HG03457 (cell line): ENCODE data around the gene PKP3.
"Not testable (repeated sequence)": the region's sequence is repeated elsewhere in the genome, so short reads cannot be mapped to it uniquely, and the experiment has no call there.

Source experiments
- ATAC-seq: cut with Tn5 transposase; IDR thresholded peaks from one replicate; pipeline ENCODE4 v1.9.1; 2021; ENCODE audit warnings: moderate number of reproducible peaks; ENCODE audit not compliant: unreplicated experiment

PKP3 gene

DNA sequence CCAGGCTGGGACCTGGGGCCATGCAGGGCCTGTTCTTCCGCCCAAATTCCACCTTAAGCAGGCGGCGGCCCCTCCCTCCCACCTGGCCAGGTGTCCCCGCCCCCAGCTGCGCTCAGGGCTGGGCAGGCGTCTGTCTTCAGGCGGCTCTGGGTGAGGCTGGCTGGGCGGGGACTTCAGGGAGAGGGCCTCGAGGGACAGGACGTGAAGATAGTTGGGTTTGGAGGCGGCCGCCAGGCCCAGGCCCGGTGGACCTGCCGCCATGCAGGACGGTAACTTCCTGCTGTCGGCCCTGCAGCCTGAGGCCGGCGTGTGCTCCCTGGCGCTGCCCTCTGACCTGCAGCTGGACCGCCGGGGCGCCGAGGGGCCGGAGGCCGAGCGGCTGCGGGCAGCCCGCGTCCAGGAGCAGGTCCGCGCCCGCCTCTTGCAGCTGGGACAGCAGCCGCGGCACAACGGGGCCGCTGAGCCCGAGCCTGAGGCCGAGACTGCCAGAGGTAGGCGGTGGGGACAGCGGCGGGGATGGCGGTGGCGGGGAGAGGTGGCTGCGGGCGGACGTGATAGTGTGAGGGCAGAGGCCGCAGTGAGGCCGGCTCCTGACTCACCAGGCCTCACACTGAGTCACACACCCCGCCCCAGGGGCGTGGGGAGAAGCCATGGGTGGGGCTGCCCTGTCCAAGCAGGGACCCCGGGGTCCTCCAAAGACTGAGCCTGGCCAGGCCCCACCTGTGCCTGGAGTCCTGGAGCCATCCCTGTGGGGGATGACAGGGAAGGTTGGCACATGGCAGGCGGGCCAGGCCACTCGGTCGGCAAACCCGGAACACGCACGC lies at the start of gene PKP3:
PKP3 (plus strand) TSS at position 176 of the 824 bp plus-strand sequence; CDS start at position 260, 84 bp downstream.
- no peak for ATAC-seq

DNA sequence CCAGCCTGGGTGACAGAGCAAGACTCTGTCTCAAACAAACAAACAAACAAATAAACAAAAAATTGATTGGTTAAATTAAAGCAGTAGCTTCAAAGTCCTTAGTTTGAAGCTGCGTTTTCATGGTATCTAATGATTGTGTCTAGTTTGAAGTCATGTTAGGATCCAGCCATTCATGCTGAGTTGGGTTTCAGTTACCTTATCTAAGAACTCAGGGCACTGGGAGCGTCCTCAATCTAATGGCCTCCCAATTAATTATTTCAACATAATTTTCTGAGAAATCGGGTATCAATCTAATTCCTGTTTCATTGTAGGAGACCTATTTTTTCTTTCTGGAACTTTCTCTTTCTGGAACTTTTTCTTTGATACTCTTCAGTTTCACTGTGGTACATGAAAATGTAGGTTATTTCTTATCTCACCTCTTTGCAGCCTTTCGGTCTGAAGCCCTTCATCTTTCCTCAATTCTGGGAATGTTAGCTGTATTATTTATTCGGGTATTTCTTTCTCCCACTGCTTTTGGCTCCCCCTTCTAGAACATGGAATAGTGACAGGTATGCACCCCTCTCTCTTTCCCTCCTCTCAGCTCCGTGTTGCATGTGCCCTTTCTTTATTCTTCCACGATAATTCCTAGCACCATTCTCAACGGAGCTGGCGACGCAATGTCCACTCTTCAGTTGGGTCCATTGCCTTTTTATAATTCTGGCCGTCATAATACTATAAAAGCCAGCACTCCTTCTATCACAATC lies 49.0 kb upstream of the PKP3 start:
- no peak for ATAC-seq

GRCh38 chr11:346529-346928 lies 47.5 kb upstream of the PKP3 start:
- ATAC-seq: no peak

GRCh38 chr11:349270-349954 lies 44.6 kb upstream of the PKP3 start:
- ATAC-seq: not testable (repeated sequence)

DNA sequence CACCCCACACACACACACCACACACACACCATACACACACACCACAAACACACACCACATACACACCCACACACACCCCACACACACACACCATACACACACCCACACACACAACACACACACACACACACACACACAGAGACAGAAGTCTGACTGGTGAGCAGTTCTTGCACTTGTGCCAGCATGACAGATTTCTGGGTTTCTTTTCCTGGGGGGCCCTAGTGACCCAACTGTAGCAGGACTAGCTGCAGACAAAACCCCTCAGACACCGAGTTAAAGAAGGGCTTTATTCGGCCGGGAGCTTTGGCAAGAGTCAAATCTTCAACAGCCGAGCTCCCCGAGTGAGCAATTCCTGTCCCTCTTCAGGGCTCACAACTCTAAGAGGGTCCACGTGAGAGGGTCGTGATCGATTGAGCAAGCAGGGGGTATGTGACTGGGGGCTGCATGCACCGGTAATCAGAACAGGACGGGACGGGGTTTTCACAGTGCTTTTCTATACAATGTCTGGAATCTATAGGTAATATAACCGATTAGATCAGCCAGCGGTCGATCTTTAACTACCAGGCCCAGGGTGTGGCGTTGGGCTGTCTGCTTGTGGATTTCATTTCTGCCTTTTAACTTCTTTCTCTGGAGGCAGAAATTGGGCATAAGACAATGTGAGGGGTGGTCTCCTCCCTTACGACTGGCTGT lies 43.8 kb upstream of the PKP3 start:
- ATAC-seq: not testable (repeated sequence)

- no peak for ATAC-seq
Observed at GRCh38 chr11:350723-351255, 43.2 kb upstream of the PKP3 start.

DNA sequence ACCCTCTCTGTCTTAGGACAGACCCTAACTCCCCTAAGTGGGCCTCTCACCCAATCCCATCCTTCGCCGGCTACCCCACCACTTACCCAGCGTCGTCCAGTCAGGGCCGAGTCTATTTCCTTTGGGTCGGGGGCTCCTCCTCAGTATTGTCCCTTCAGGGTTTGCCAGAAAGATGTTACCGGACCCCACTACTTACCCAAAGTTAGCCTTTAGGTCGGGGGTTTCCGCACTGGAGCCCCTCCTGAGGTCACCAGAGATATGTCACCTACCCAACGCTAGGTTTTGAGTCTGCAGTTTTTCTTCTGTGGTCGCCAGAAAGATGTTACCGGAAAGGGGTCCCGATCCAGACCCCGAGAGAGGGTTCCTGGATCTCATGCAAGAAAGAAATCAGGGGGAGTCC lies 42.6 kb upstream of the PKP3 start:
- ATAC-seq: no peak

DNA sequence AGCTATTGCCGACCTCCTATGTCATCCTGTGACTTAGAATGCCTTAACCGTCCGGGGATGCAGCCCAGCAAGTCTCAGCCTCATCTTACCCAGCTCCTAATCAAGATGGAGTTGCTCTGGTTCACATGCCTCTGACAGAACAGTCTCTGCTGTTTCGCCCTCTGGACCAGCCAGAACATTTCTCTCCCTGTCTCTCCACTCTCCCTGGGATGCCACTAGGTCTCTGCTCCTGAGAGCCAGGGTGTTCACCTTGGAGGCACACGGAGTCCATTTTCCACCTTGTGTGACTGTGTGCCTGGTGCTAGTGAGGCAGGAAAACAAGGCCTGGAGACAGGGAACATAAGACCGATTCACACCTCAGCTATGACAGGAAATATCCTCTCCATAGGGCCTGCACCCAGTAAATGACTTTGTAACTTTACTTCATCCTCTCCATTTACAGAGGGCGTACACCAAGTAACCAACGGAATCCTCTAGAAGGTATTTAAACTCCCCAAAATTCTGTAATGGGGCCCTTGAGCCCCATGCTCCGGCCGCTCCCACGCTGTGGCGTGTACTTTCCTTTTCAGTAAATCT lies 41.5 kb upstream of the PKP3 start:
- ATAC-seq: no peak

GRCh38 chr11:353179-353873 lies 40.7 kb upstream of the PKP3 start:
- no peak for ATAC-seq

DNA sequence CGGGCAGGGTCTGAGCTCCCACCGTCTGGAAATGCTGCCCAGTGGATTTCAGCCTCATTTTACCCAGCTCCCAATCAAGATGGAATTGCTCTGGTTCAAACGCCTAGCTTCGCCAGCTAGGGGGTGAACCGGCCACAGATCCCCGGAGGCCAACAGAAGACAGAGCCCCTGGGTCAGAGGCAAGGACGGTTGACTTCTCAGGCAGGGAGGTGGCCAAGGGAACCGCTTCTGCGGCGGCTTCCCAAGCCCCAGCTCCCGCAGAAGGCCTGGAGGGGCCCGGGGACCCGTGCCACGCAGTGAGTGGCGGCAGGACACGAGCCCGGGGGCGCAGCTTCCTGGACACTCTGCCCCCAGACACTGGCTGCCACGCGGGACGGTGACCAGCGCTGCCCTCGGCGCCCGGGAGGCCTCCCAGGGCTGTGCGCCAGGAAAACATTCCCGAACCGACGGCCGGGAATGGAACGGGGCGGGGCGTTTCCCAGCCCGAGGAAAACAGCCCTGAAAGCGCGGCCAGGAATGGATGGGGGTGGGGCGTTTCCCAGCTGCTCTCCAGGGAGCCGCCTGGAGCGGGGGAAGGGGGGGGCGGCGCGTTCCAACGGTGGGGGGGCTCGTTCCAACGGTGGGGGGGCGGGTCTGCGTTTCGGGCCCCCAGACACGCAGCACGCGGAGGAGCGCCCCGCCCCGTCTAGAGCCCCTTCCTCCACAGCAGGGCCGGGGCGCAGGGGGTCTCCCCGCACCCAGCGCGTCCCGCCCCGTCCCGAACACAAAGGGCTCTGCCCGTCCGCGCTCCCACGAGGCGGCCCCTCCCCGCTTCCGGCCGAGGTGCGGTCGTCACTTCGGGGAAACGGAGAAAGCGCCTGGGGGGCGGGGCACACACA lies 38.2 kb upstream of the PKP3 start:
- no peak for ATAC-seq

DNA sequence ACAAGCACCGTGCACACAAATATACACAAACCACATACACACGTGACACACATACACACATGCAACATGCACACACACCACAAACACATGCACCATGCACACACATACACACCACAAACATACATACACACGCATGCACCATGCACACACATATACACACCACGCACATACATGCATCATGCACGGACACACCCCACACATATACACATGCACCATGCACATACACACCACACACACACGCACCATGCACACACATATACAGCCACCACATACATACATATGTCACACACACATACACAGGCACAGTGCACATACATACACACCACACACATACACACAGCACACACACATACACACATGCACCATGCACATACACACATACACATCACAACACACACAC lies 37.4 kb upstream of the PKP3 start:
- ATAC-seq: no peak

DNA sequence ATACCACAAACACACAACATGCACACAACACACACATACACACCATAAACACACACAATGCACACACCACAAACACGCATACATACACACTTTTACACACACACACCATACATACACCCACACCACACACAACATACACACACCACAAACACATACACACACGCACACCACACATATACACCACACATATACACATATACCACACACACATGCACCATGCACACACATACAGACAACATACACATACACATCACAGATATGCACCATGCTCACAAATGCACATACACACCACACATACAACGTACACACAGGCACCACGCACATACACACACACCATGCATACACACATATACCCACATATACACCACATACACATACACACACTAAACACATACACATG lies 36.4 kb upstream of the PKP3 start:
- no peak for ATAC-seq

- ATAC-seq: no peak
Observed at GRCh38 chr11:358129-358800, 35.7 kb upstream of the PKP3 start.

DNA sequence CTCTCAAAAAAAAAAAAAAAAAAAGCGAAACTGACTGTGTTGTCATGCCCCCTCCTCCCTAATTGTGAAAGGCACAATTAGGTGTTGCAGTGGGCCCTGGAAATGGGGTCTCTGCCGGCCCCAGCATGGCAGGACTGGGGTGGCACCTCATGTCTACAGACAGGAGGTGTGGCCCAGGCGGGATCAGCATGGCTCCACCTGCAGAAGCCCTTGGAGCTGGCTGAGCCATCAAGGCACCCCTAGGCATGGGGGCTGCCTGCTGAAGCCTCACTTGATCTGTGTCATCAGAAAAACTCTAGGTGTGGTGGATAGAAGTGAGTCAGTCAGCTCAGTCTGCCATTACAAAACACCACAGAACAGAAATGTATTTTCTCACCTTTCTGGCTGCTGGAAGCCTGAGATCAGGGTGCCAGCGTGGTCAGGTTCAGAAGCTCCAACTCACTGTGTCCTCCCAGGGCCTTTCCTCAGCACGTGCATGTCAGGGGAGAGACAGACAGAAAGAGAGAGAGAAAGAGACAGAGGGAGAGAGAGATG lies 34.8 kb upstream of the PKP3 start:
- no peak for ATAC-seq

DNA sequence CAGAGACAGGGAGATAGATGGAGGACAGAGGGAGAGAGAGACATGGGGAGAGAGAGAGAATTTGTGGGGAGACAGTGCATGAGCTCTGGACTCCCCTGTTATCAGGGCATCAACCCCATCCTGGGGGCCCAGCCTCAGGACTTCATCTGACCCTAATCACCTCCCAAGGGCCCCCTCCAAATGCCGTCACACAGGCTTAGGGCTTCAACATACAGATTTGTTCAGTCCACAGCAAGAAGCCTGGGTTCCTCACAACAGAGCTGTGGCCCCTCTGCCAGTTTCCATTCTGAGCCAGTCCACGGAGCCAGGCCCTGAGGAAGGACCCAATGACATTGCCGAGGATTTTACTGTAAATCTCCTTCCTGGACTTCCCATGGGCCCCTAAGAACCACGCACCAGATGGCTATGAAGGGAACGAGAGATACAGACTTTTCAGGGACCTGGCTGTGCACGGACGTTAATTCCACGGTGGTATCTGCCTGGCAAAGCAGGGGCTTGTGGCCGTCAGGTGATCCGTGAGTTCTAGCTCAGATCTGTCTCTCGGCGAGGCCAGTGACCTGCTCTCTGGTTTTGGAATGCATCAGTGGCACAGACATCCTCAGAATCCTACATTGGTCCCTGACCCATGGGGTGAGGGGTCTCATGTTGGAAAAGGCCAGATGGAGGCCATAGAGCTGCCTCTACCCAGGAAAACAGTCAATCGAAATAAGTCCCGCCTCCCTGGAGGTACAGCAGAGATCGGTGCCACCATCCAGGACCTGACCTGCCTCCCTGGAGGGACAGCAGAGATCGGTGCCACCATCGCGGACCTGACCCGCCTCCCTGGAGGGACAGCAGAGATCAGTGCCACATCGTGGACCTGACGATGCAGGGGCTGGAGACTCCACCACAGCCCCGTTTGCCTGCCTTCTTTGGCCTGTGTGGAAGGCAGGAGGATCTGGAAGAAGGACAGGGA lies 33.4 kb upstream of the PKP3 start:
- ATAC-seq: no peak

GRCh38 chr11:362642-363442 lies 31.2 kb upstream of the PKP3 start:
- no peak for ATAC-seq
